RWPE2 (cell line): ENCODE measurements around the gene FUS.

ENCODE experiments used
- ATAC-seq: fragments of 200-7000 bp; cut with Tn5 transposase; 3 replicates; pipeline ENCODE4 v1.9.1; 2021; ENCODE audit warnings: low read depth
- DNase-seq: peaks from one replicate; pipeline ENCODE4 v3.0.0-alpha.2; 2020; ENCODE audit warnings: low spot score
- H3K27ac ChIP-seq: fragments of 450-650 bp; 2 replicates; pipeline ENCODE4 v1.5.1; 2017; ENCODE audit warnings: mild to moderate bottlenecking; ENCODE audit not compliant: poor library complexity, severe bottlenecking
- H3K27me3 ChIP-seq: fragments of 250-450 bp; sonication (Bioruptor Pico); 2 replicates; pipeline ENCODE4 v1.5.1; 2021; ENCODE audit warnings: mild to moderate bottlenecking, moderate library complexity; ENCODE audit not compliant: insufficient read depth, poor library complexity, severe bottlenecking
- H3K36me3 ChIP-seq: fragments of 250-450 bp; sonication (Bioruptor Pico); 2 replicates; pipeline ENCODE4 v1.5.1; 2020; ENCODE audit warnings: low read depth, mild to moderate bottlenecking, moderate library complexity
- H3K4me1 ChIP-seq: fragments of 250-450 bp; sonication (Bioruptor Pico); 2 replicates; pipeline ENCODE4 v1.5.1; 2021; ENCODE audit warnings: mild to moderate bottlenecking, moderate library complexity; ENCODE audit not compliant: insufficient read depth, poor library complexity, severe bottlenecking
- H3K4me3 ChIP-seq: fragments of 250-450 bp; sonication (Bioruptor Pico); 2 replicates; pipeline ENCODE4 v1.5.1; 2021; ENCODE audit warnings: mild to moderate bottlenecking, moderate library complexity; ENCODE audit not compliant: severe bottlenecking
- H3K9me3 ChIP-seq: fragments of 250-450 bp; sonication (Bioruptor Pico); 2 replicates; pipeline ENCODE4 v1.5.1; 2021; ENCODE audit warnings: mild to moderate bottlenecking, moderate library complexity; ENCODE audit not compliant: severe bottlenecking
- TF ChIP-seq, protein P1 (sequence below): fragments of 450-650 bp; IDR thresholded peaks from one replicate; pipeline ENCODE4 v1.5.1; 2017; ENCODE audit warnings: mild to moderate bottlenecking, moderate library complexity; ENCODE audit not compliant: poor library complexity, severe bottlenecking

Gene FUS

GRCh38 chr16:31179747-31180459 is at the start of gene FUS:
Gene FUS (plus strand): TSS chr16:31180139. CDS start chr16:31180215, 76 bp downstream.
- Histone ChIP-seq H3K27me3 (no peaks in the 10 kb centered on the region), H3K27ac (peak within 1 kb of the TSS; percentile 77)
- peak; percentile 60 for ATAC-seq

GRCh38 chr16:31130336-31130891 is 49.5 kb upstream of the FUS start:
- no peaks in the 10 kb centered on the region for H3K27me3 ChIP-seq
- TF ChIP-seq, protein P1, sequence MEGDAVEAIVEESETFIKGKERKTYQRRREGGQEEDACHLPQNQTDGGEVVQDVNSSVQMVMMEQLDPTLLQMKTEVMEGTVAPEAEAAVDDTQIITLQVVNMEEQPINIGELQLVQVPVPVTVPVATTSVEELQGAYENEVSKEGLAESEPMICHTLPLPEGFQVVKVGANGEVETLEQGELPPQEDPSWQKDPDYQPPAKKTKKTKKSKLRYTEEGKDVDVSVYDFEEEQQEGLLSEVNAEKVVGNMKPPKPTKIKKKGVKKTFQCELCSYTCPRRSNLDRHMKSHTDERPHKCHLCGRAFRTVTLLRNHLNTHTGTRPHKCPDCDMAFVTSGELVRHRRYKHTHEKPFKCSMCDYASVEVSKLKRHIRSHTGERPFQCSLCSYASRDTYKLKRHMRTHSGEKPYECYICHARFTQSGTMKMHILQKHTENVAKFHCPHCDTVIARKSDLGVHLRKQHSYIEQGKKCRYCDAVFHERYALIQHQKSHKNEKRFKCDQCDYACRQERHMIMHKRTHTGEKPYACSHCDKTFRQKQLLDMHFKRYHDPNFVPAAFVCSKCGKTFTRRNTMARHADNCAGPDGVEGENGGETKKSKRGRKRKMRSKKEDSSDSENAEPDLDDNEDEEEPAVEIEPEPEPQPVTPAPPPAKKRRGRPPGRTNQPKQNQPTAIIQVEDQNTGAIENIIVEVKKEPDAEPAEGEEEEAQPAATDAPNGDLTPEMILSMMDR = no peak
- no peaks in the 10 kb centered on the region for H3K9me3 ChIP-seq
- peak; percentile 0; the same call in 2 of the 3 replicates for ATAC-seq
- peak; percentile 58 for DNase-seq
- peaks cover 45% of the 10 kb centered on the region for H3K36me3 ChIP-seq
- H3K27ac ChIP-seq = peak overlapping the region; percentile 75
- peaks cover 37% of the 10 kb centered on the region for H3K4me1 ChIP-seq
- no peak overlapping the region for H3K4me3 ChIP-seq

More at GRCh38 chr16:31179747-31180459, at the start of gene FUS:
- DNase-seq = peak; percentile 82
- Histone ChIP-seq H3K4me1 (no peaks in the 10 kb centered on the region), H3K9me3 (no peaks in the 10 kb centered on the region), H3K36me3 (peaks cover 41% of the 10 kb centered on the region), H3K4me3 (peak within 1 kb of the TSS; percentile 81)
- TF ChIP-seq, protein P1 = no peak

GRCh38 chr16:31130899-31131298 is 49.0 kb upstream of the FUS start:
- peak; percentile 92 for DNase-seq

GRCh38 chr16:31131416-31131815 is 48.5 kb upstream of the FUS start:
- TF ChIP-seq, protein P1 = no peak
- peak overlapping the region; percentile 75 for H3K27ac ChIP-seq
- no peaks in the 10 kb centered on the region for H3K9me3 ChIP-seq
- peaks cover 45% of the 10 kb centered on the region for H3K36me3 ChIP-seq
- H3K27me3 ChIP-seq = no peaks in the 10 kb centered on the region
- ATAC-seq (no peak), DNase-seq (peak; percentile 52)
- no peak overlapping the region for H3K4me3 ChIP-seq
- H3K4me1 ChIP-seq = peaks cover 41% of the 10 kb centered on the region

More at GRCh38 chr16:31130899-31131298, 49.0 kb upstream of the FUS start:
- no peaks in the 10 kb centered on the region for H3K27me3 ChIP-seq
- H3K4me3 ChIP-seq = no peak overlapping the region
- no peaks in the 10 kb centered on the region for H3K9me3 ChIP-seq
- H3K27ac ChIP-seq = peak overlapping the region; percentile 75
- ATAC-seq = peak; percentile 77
- H3K36me3 ChIP-seq = peaks cover 45% of the 10 kb centered on the region
- TF ChIP-seq, protein P1 = no peak
- H3K4me1 ChIP-seq = peaks cover 40% of the 10 kb centered on the region
